HFFc6 (cell line): ENCODE results near the gene PDGFB. TPM values are rescaled to one million over a fixed set of nuclear protein-coding genes. Genes with fewer than 3 reads are reported as not detected.

Source experiments
- DNase-seq: peaks from one replicate; pipeline ENCODE4 v3.0.0-alpha.2; 2018
- H3K27ac Mint-ChIP-seq: 2 replicates; pipeline ENCODE4 v1.8.0; 2020; ENCODE audit warnings: mild to moderate bottlenecking, mixed read lengths
- H3K27me3 Mint-ChIP-seq: 2 replicates; pipeline ENCODE4 v1.8.0; 2021; ENCODE audit warnings: mild to moderate bottlenecking, moderate library complexity, mixed read lengths; ENCODE audit not compliant: insufficient read depth
- H3K36me3 Mint-ChIP-seq: 2 replicates; pipeline ENCODE4 v1.8.0; 2021; ENCODE audit warnings: low read depth, mixed read lengths
- H3K4me1 Mint-ChIP-seq: 2 replicates; pipeline ENCODE4 v1.8.0; 2020; ENCODE audit warnings: low read depth, mixed read lengths
- H3K4me3 Mint-ChIP-seq: 2 replicates; pipeline ENCODE4 v1.8.0; 2020; ENCODE audit warnings: mild to moderate bottlenecking, moderate library complexity, mixed read lengths
- H3K9me3 Mint-ChIP-seq: 2 replicates; pipeline ENCODE4 v1.8.0; 2020; ENCODE audit warnings: mild to moderate bottlenecking, mixed read lengths
- CTCF ChIP-seq: fragments of 200-600 bp; sonication (generic); IDR thresholded peaks from 2 replicates; pipeline ENCODE4 v1.5.0; 2021; ENCODE audit warnings: antibody characterized with exemption, mild to moderate bottlenecking
- total RNA-seq, 6 experiments: library from RNA; stranded (reverse); fragmentation: NEBNext Ultra II Directional; extraction: Animal tissue kit (Norgen Biotek cat#: 25700); gene quantifications; 2 replicates in 1 of 6; 3 replicates in 5 of 6; pipeline ENCODE4 v1.2.3, GENCODE V29; 2021

PDGFB gene
- total RNA-seq, 6 experiments from 2014 or later, result not detected

GRCh38 chr22:39176143-39176713, 68.6 kb downstream of the PDGFB start:
- Mint-ChIP-seq H3K36me3 (no peaks in the 10 kb centered on the region; the same call in 1 of the 2 replicates), H3K27ac (peak overlapping the region; percentile 98), H3K4me3 (peak overlapping the region; percentile 42), H3K9me3 (peaks cover 2% of the 10 kb centered on the region; the same call in 1 of the 2 replicates), H3K4me1 (peaks cover 67% of the 10 kb centered on the region), H3K27me3 (no peaks in the 10 kb centered on the region)
- DNase-seq, result peak; percentile 69
- no peak for TF ChIP-seq CTCF

- no peaks in the 10 kb centered on the region for H3K9me3 Mint-ChIP-seq
- 0 out of 2 replicates have a peak, but pooled peaks have one; percentile 3 for TF ChIP-seq CTCF
- H3K4me1 Mint-ChIP-seq, result peaks cover 72% of the 10 kb centered on the region
- H3K4me3 Mint-ChIP-seq, result peak overlapping the region; percentile 36; the same call in 1 of the 2 replicates
- peak; percentile 14 for DNase-seq
- no peaks in the 10 kb centered on the region; the same call in 1 of the 2 replicates for H3K27me3 Mint-ChIP-seq
- H3K36me3 Mint-ChIP-seq, result no peaks in the 10 kb centered on the region
- peak overlapping the region; percentile 98 for H3K27ac Mint-ChIP-seq
These were observed 69.2 kb downstream of the PDGFB start for GRCh38 chr22:39175353-39176142.

GRCh38 chr22:39174498-39175352, 70.1 kb downstream of the PDGFB start:
- peak; percentile 26 for TF ChIP-seq CTCF
- H3K4me3 Mint-ChIP-seq, result peak overlapping the region; percentile 70
- peak overlapping the region; percentile 98 for H3K27ac Mint-ChIP-seq
- H3K36me3 Mint-ChIP-seq, result no peaks in the 10 kb centered on the region
- H3K4me1 Mint-ChIP-seq, result peaks cover 72% of the 10 kb centered on the region
- H3K9me3 Mint-ChIP-seq, result no peaks in the 10 kb centered on the region
- peak; percentile 79 for DNase-seq
- H3K27me3 Mint-ChIP-seq, result peaks cover 2% of the 10 kb centered on the region

GRCh38 chr22:39173787-39174497, 70.8 kb downstream of the PDGFB start:
- Mint-ChIP-seq H3K27me3 (peaks cover 10% of the 10 kb centered on the region), H3K27ac (peak overlapping the region; percentile 98), H3K4me3 (peak overlapping the region; percentile 70), H3K9me3 (no peaks in the 10 kb centered on the region), H3K36me3 (no peaks in the 10 kb centered on the region), H3K4me1 (peaks cover 67% of the 10 kb centered on the region)
- no peak for DNase-seq
- no peak for TF ChIP-seq CTCF

Other genes starting within 250 kb of the PDGFB start
- gene APOBEC3C, start 230.7 kb downstream of the PDGFB start, total RNA-seq, result 10 to 100 TPM; 43.9 to 93.9 (median 83.5) TPM
- gene APOBEC3D, start 223.9 kb downstream of the PDGFB start, total RNA-seq, result under 1 TPM; 0.51 to 0.83 (median 0.58) TPM
- gene APOBEC3F, start 204.1 kb downstream of the PDGFB start, total RNA-seq, result 10 to 100 TPM in 1 of 6 experiments, 1 to 10 TPM in 5; 6.5 to 12.1 (median 9.0) TPM
- 1 to 10 TPM; 1.9 to 7.0 (median 5.9) TPM for gene APOBEC3G, start 167.7 kb downstream of the PDGFB start, total RNA-seq
- under 1 TPM in 2 of 6 experiments, not detected in 4; 0.33 to 0.37 TPM for gene APOBEC3H, start 147.7 kb downstream of the PDGFB start, total RNA-seq
- gene CBX7, start 92.3 kb downstream of the PDGFB start, total RNA-seq, result 1 to 10 TPM; 6.2 to 7.2 (median 6.8) TPM
- gene RPL3, start 74.6 kb upstream of the PDGFB start, total RNA-seq, result 1,000 to 10,000 TPM; 1,444 to 1,605 (median 1,488) TPM
- 10 to 100 TPM; 16.0 to 20.2 (median 18.5) TPM for gene SYNGR1, start 105.0 kb upstream of the PDGFB start, total RNA-seq
- 10 to 100 TPM; 16.0 to 21.2 (median 17.8) TPM for gene TAB1, start 154.8 kb upstream of the PDGFB start, total RNA-seq
- gene MGAT3, start 212.0 kb upstream of the PDGFB start, total RNA-seq, result not detected